Panc1 (cell line): ENCODE measurements around the gene GCK. TPM values are rescaled to one million over a fixed set of nuclear protein-coding genes. Genes with fewer than 3 reads are reported as not detected.

ENCODE experiments used
- ATAC-seq: fragments of 200-7000 bp; cut with Tn5 transposase; 2 replicates; pipeline ENCODE4 v1.9.1; 2020; ENCODE audit warnings: mild to moderate bottlenecking, moderate library complexity
- BruUV-seq: library from RNA; stranded (reverse); fragments of 400-500 nt; replicated peaks from 2 replicates; lab custom pipeline; 2021; lab: Mats Ljungman, UMichigan
- CTCF ChIA-PET: fragments of 300-600 bp; sonication (Branson Sonifier 250); formaldehyde crosslinking; loops from one replicate; lab custom pipeline; 2022; ENCODE audit warnings: antibody characterized with exemption; lab: Charles Lee
- POLR2A ChIA-PET: fragments of 300-600 bp; sonication (Branson Sonifier 250); formaldehyde crosslinking; loops from one replicate; lab custom pipeline; 2022; ENCODE audit warnings: antibody characterized with exemption; lab: Charles Lee
- DNase-seq: peaks from one replicate; pipeline ENCODE4 v3.0.0-alpha.2; 2010; ENCODE audit warnings: low read depth, low spot score
- H3K27ac ChIP-seq: 2 replicates; pipeline ENCODE4 v1.5.1; 2011; ENCODE audit warnings: mild to moderate bottlenecking, low read length, inconsistent platforms
- H3K27me3 ChIP-seq: fragments of 200-500 bp; sonication (Bioruptor generic); 2 replicates; pipeline ENCODE4 v1.6.0; 2014; ENCODE audit warnings: low read length, inconsistent platforms; ENCODE audit not compliant: control insufficient read depth, insufficient read depth
- H3K36me3 ChIP-seq: fragments of 200-500 bp; sonication (Bioruptor generic); 2 replicates; pipeline ENCODE4 v1.5.1; 2014; ENCODE audit warnings: inconsistent platforms, mild to moderate bottlenecking, low read length, moderate library complexity; ENCODE audit not compliant: control insufficient read depth, insufficient read depth
- H3K4me1 ChIP-seq: 2 replicates; pipeline ENCODE4 v1.5.1; 2011; ENCODE audit warnings: inconsistent platforms, mild to moderate bottlenecking, low read length, moderate library complexity; ENCODE audit not compliant: control insufficient read depth, insufficient read depth
- H3K4me3 ChIP-seq, 2 experiments: 2 replicates each; pipeline ENCODE4 v1.5.1; 2011 to 2012; ENCODE audit warnings: low read depth in 2 of 2, low read length in 2 of 2, mild to moderate bottlenecking in 2 of 2, inconsistent platforms in 1 of 2, moderate library complexity in 1 of 2
- H3K9me3 ChIP-seq: fragments of 200-500 bp; sonication (Bioruptor generic); 2 replicates; pipeline ENCODE4 v1.5.1; 2014; ENCODE audit warnings: low read depth, mild to moderate bottlenecking, inconsistent platforms, low read length, moderate library complexity; ENCODE audit not compliant: control insufficient read depth, insufficient read depth
- CTCF ChIP-seq: fragments of 450-650 bp; IDR thresholded peaks from 2 replicates; pipeline ENCODE4 v1.5.1; 2017; ENCODE audit warnings: mild to moderate bottlenecking
- POLR2AphosphoS5 ChIP-seq: IDR thresholded peaks from 2 replicates; pipeline ENCODE4 v1.6.1; 2012; ENCODE audit warnings: mild to moderate bottlenecking, low read depth, low read length, moderate library complexity
- REST ChIP-seq, 2 experiments: IDR thresholded peaks; 2 replicates each; pipeline ENCODE4 v1.6.1; 2011 to 2012; ENCODE audit warnings: low read depth in 2 of 2, control low read depth in 1 of 2, low read length in 1 of 2, mild to moderate bottlenecking in 1 of 2, moderate library complexity in 1 of 2; ENCODE audit not compliant: insufficient read depth in 1 of 2
- SIN3A ChIP-seq: IDR thresholded peaks from 2 replicates; pipeline ENCODE4 v1.6.1; 2012; ENCODE audit warnings: low read depth, mild to moderate bottlenecking, low read length, moderate library complexity, borderline replicate concordance; ENCODE audit not compliant: insufficient read depth
- TCF7L2 ChIP-seq: IDR thresholded peaks from 2 replicates; pipeline ENCODE4 v1.6.1; 2011; ENCODE audit warnings: mild to moderate bottlenecking, low read depth, low read length, inconsistent platforms
- in situ Hi-C: cut with HindIII; loops from 2 replicates; pipeline ENCODE4 v1.10.0; 2016; ENCODE audit warnings: low sequenced_read_pairs, low pct_unique_long_range_greater_than_20kb
- intact Hi-C: fragments of 100-400 bp; cut with micrococcal nuclease; formaldehyde crosslinking; loops from one replicate; pipeline ENCODE4 v1.10.0; 2022; ENCODE audit not compliant: unreplicated experiment
- total RNA-seq: library from RNA; stranded (reverse); gene quantifications from one replicate; pipeline ENCODE4 v1.2.1, GENCODE V29; 2021; ENCODE audit not compliant: unreplicated experiment

The GCK gene
- total RNA-seq, 1 experiment from 2014 or later = 0.36 TPM

- in situ Hi-C loops = no loop called here
- BruUV-seq = no TSS peak
- intact Hi-C loops = no loop called here
These were observed 69.3 kb downstream of the GCK start for GRCh38 chr7:44119829-44120380.

GRCh38 chr7:44117801-44118429 is 71.3 kb downstream of the GCK start:
- Histone ChIP-seq H3K9me3 (no peaks in the 10 kb centered on the region), H3K27me3 (no peaks in the 10 kb centered on the region), H3K36me3 (peaks cover 19% of the 10 kb centered on the region), H3K4me3 (no peak overlapping the region), H3K27ac (no peak overlapping the region), H3K4me1 (peaks cover 11% of the 10 kb centered on the region)
- no peak for TF ChIP-seq SIN3A
- TF ChIP-seq REST (IDR thresholded peaks at IDR 0.05; ENCODE audit: insufficient read depth in 1 of 2, low read depth in 2 of 2, low read length in 1 of 2) = no peak
- no peak for TF ChIP-seq TCF7L2
- TF ChIP-seq CTCF = no peak
- no peak for TF ChIP-seq POLR2AphosphoS5
- in situ Hi-C loops (no loop called here), intact Hi-C loops (no loop called here)
- ATAC-seq (no peak), DNase-seq (no peak)
- CTCF ChIA-PET = no interaction called here
- POLR2A ChIA-PET = interaction anchor here (0.6 kb wide), 3 partner anchors 20 to 63 kb away, joined by 3 to 4 read pairs (median 3); no protein-coding TSS in a partner anchor
- no TSS peak for BruUV-seq

More at GRCh38 chr7:44119829-44120380, 69.3 kb downstream of the GCK start:
- POLR2A ChIA-PET = no interaction called here
- Histone ChIP-seq H3K27ac (no peak overlapping the region), H3K4me3 (no peak overlapping the region), H3K36me3 (peaks cover 19% of the 10 kb centered on the region), H3K4me1 (peaks cover 11% of the 10 kb centered on the region), H3K27me3 (no peaks in the 10 kb centered on the region), H3K9me3 (no peaks in the 10 kb centered on the region)
- no peak for DNase-seq
- CTCF ChIA-PET = no interaction called here
- TF ChIP-seq SIN3A (no peak), POLR2AphosphoS5 (no peak), CTCF (no peak), REST (IDR thresholded peaks at IDR 0.05; ENCODE audit: insufficient read depth in 1 of 2, low read depth in 2 of 2, low read length in 1 of 2) (no peak), TCF7L2 (no peak)
- ATAC-seq = no peak
